HEK293 (cell line): Measurements from ENCODE around the gene PCDH9.

Source experiments
- CTCF ChIA-PET: fragments of 350-600 bp; formaldehyde crosslinking; extraction: SDS; loops from one replicate; lab custom pipeline; 2021; ENCODE audit warnings: antibody characterized with exemption; lab: Yijun Ruan, JAX
- POLR2A ChIA-PET: fragments of 300-600 bp; formaldehyde crosslinking; extraction: SDS; loops from one replicate; lab custom pipeline; 2020; ENCODE audit warnings: antibody characterized with exemption, inconsistent platforms; lab: Yijun Ruan, JAX
- H3K27ac ChIP-seq: fragments of 200-500 bp; sonication (Bioruptor generic); 2 replicates; pipeline ENCODE4 v1.5.1; 2014; ENCODE audit warnings: low read depth, low read length, control low read depth, inconsistent platforms; ENCODE audit errors: extremely low read depth
- H3K36me3 ChIP-seq, 2 experiments: fragments of 200-500 bp in 1 of 2; sonication (Bioruptor generic) in 1 of 2; 1 replicate in 1 of 2; 2 replicates in 1 of 2; pipeline ENCODE4 v1.5.1; 2014 to 2017; ENCODE audit warnings: inconsistent platforms in 2 of 2, low read length in 2 of 2; ENCODE audit not compliant: control insufficient read depth in 2 of 2, insufficient read depth in 1 of 2
- H3K4me1 ChIP-seq: fragments of 200-500 bp; sonication (Bioruptor generic); 2 replicates; pipeline ENCODE4 v1.5.1; 2014; ENCODE audit warnings: mild to moderate bottlenecking, low read length, inconsistent platforms; ENCODE audit not compliant: control insufficient read depth, insufficient read depth
- H3K4me3 ChIP-seq: 2 replicates; pipeline ENCODE4 v1.5.1; 2011; ENCODE audit warnings: low read depth, mild to moderate bottlenecking, control low read depth, low read length, moderate library complexity
- H3K9me3 ChIP-seq: fragments of 200-500 bp; sonication (Bioruptor generic); 2 replicates; pipeline ENCODE4 v1.5.1; 2014; ENCODE audit warnings: low read depth, low read length, inconsistent platforms; ENCODE audit not compliant: control insufficient read depth, insufficient read depth
- CTCF ChIP-seq: fragments of 450-650 bp; formaldehyde crosslinking; IDR thresholded peaks from 2 replicates; pipeline ENCODE4 v1.5.1; 2016; ENCODE audit warnings: missing biosample characterization, missing genetic modification characterization
- KLF1 ChIP-seq: fragments of 450-650 bp; formaldehyde crosslinking; IDR thresholded peaks from 2 replicates; pipeline ENCODE4 v1.5.1; 2016; ENCODE audit warnings: missing biosample characterization, missing genetic modification characterization
- YY1 ChIP-seq: fragments of 450-650 bp; formaldehyde crosslinking; IDR thresholded peaks from 2 replicates; pipeline ENCODE4 v1.5.1; 2018; ENCODE audit warnings: missing biosample characterization, missing genetic modification characterization
- ZBTB17 ChIP-seq: fragments of 450-650 bp; formaldehyde crosslinking; IDR thresholded peaks from 2 replicates; pipeline ENCODE4 v1.5.1; 2016; ENCODE audit warnings: missing biosample characterization, missing genetic modification characterization
- ZBTB8A ChIP-seq: fragments of 450-650 bp; formaldehyde crosslinking; IDR thresholded peaks from 2 replicates; pipeline ENCODE4 v1.5.1; 2016; ENCODE audit warnings: missing biosample characterization, missing genetic modification characterization
- ZNF146 ChIP-seq: fragments of 450-650 bp; formaldehyde crosslinking; IDR thresholded peaks from 2 replicates; pipeline ENCODE4 v1.5.1; 2016; ENCODE audit warnings: missing biosample characterization, missing genetic modification characterization
- ZNF274 ChIP-seq, 2 experiments: fragments of 200-500 bp in 1 of 2; fragments of 450-650 bp in 1 of 2; sonication (Bioruptor generic) in 1 of 2; formaldehyde crosslinking in 1 of 2; IDR thresholded peaks; 2 replicates each; pipeline versions ENCODE4 v1.5.1 to v1.6.1; 2014 to 2016; ENCODE audit warnings: borderline replicate concordance in 1 of 2, inconsistent platforms in 1 of 2, low read length in 1 of 2, missing biosample characterization in 1 of 2, missing genetic modification characterization in 1 of 2
- ZNF366 ChIP-seq: fragments of 450-650 bp; formaldehyde crosslinking; conservative IDR thresholded peaks from 2 replicates; pipeline ENCODE4 v1.5.1; 2016; ENCODE audit warnings: missing biosample characterization, missing genetic modification characterization
- ZNF585B ChIP-seq: fragments of 450-650 bp; formaldehyde crosslinking; IDR thresholded peaks from 2 replicates; pipeline ENCODE4 v1.5.1; 2016; ENCODE audit warnings: missing biosample characterization, missing genetic modification characterization
- ZNF654 ChIP-seq: fragments of 450-650 bp; formaldehyde crosslinking; IDR thresholded peaks from 2 replicates; pipeline ENCODE4 v1.5.1; 2016; ENCODE audit warnings: low read depth, missing biosample characterization, missing genetic modification characterization
- ZSCAN5A ChIP-seq: fragments of 450-650 bp; formaldehyde crosslinking; IDR thresholded peaks from 2 replicates; pipeline ENCODE4 v1.5.1; 2016; ENCODE audit warnings: missing biosample characterization, missing genetic modification characterization
- TF ChIP-seq, protein P1 (sequence below): fragments of 450-650 bp; IDR thresholded peaks from 2 replicates; pipeline ENCODE4 v1.5.1; 2018; ENCODE audit warnings: missing biosample characterization, missing genetic modification characterization

PCDH9 gene

DNA sequence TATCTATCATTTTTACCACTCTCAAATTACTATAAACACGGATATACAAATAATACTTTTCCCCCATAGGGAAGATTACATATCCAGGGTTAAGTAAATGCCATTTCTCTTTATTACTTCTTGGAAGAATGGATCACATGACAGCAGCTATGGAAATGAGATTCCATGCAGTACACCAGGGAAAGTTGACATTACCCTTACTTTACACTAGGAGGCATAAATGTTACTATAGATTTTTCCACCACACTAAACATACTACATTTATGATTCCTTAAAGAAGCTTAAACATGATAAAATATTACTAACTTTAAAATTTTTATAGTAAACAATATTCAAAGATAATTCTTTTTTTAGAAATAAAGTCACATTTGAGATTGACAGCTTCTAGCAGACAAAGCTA, 611.4 kb downstream of the PCDH9 start:
- Histone ChIP-seq H3K4me3 (no peak overlapping the region), H3K36me3 (no peaks in the 10 kb centered on the region), H3K4me1 (no peaks in the 10 kb centered on the region), H3K9me3 (no peaks in the 10 kb centered on the region), H3K27ac (no peak overlapping the region)
- CTCF ChIA-PET: interaction anchor here (0.6 to 1.9 kb wide), 6 partner anchors 9 to 619 kb away, joined by 3 to 10 read pairs (median 4); no protein-coding TSS in a partner anchor
- POLR2A ChIA-PET: no interaction called here
- TF ChIP-seq, protein P1, sequence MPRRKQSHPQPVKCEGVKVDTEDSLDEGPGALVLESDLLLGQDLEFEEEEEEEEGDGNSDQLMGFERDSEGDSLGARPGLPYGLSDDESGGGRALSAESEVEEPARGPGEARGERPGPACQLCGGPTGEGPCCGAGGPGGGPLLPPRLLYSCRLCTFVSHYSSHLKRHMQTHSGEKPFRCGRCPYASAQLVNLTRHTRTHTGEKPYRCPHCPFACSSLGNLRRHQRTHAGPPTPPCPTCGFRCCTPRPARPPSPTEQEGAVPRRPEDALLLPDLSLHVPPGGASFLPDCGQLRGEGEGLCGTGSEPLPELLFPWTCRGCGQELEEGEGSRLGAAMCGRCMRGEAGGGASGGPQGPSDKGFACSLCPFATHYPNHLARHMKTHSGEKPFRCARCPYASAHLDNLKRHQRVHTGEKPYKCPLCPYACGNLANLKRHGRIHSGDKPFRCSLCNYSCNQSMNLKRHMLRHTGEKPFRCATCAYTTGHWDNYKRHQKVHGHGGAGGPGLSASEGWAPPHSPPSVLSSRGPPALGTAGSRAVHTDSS (tag by site-specific recombination): no peak
- TF ChIP-seq YY1 (tag by site-specific recombination) (no peak), ZNF654 (tag by site-specific recombination) (peak; percentile 27; the same call in 1 of the 2 replicates)

GRCh38 chr13:66617786-66618185, 612.4 kb downstream of the PCDH9 start:
- H3K4me1 ChIP-seq: no peaks in the 10 kb centered on the region
- no peak for TF ChIP-seq ZNF585B (tag by site-specific recombination)
- no peak for TF ChIP-seq KLF1 (tag by site-specific recombination)
- TF ChIP-seq ZNF654 (tag by site-specific recombination): no peak
- TF ChIP-seq ZNF366: no peak
- H3K27ac ChIP-seq: no peak overlapping the region
- POLR2A ChIA-PET: no interaction called here
- no peak overlapping the region for H3K4me3 ChIP-seq
- no peaks in the 10 kb centered on the region for H3K9me3 ChIP-seq
- CTCF ChIA-PET: interaction anchor here (0.6 to 1.3 kb wide), 3 partner anchors 71 to 607 kb away, joined by 3 to 6 read pairs (median 3); no protein-coding TSS in a partner anchor
- H3K36me3 ChIP-seq: no peaks in the 10 kb centered on the region

DNA sequence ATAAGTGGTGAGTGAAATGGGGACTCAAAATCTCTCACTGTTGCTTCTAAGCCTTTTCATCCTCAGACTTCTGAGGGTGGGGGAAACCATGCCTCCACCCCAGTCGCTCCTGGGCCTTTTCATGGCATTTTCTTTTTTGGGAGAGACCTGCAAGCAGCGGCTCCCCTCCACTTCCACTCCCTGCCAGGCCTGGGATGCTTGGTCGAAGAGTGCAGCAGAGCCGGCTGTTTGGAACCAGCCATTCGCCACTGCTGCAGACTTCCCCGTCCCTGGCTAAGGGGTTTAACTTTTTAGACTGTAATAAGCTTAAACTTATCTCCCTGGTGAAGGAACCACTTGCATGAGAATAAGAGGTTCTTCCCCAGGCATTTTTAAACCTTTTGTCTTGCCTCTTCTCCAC, 617.2 kb downstream of the PCDH9 start:
- H3K4me1 ChIP-seq: no peaks in the 10 kb centered on the region
- CTCF ChIA-PET: no interaction called here
- H3K36me3 ChIP-seq: no peaks in the 10 kb centered on the region
- POLR2A ChIA-PET: no interaction called here
- H3K9me3 ChIP-seq: no peaks in the 10 kb centered on the region
- no peak overlapping the region for H3K4me3 ChIP-seq
- H3K27ac ChIP-seq: no peak overlapping the region
- TF ChIP-seq ZSCAN5A (tag by site-specific recombination) (no peak), ZBTB8A (tag by site-specific recombination) (no peak), ZNF274 (IDR thresholded peaks at IDR 0.05; ENCODE audit: low read length) (no peak), ZNF274 (tag by site-specific recombination; IDR thresholded peaks at IDR 0.05; ENCODE audit: borderline replicate concordance) (no peak), CTCF (tag by site-specific recombination) (no peak)

DNA sequence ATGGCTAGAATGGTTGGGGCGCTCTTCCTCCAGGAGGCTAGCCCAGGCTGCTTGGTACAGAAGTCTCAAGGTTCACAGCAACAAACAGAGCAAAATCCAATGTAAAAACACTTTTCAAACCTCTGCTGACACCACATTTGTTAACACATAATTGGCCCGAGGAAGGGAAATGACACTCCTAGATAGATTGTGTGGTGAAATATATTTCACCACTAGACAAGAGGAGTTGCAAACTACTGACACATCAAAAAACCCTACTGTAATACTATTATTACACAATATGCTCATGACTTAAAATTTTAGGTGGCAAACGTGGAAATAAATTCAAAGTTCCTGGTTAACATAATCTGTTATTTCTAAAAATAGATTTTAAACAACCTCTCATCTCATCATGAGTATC, 643.6 kb downstream of the PCDH9 start:
- TF ChIP-seq ZBTB17 (tag by site-specific recombination) (peak; percentile 30; the same call in 1 of the 2 replicates), ZNF146 (tag by site-specific recombination) (no peak)
- Histone ChIP-seq H3K9me3 (no peaks in the 10 kb centered on the region), H3K27ac (no peak overlapping the region), H3K4me1 (no peaks in the 10 kb centered on the region), H3K4me3 (no peak overlapping the region), H3K36me3 (no peaks in the 10 kb centered on the region)
- ChIA-PET CTCF (no interaction called here), POLR2A (no interaction called here)
